ENCODE measurements around the gene PRKAG2.

Gene PRKAG2

GRCh38 chr7:151789380-151789947, 87.5 kb downstream of the PRKAG2 start:
- no peak for DNase-seq (ENCODE audit: low read depth)
- H3K4me3 ChIP-seq (ENCODE audit: low read depth, low read length), result no peak overlapping the region
- TF ChIP-seq MAX (IDR thresholded peaks at IDR 0.05; ENCODE audit: low read depth, low read length) (no peak), MYC (IDR thresholded peaks at IDR 0.05; ENCODE audit: low read depth, low read length) (no peak), CTCF (IDR thresholded peaks at IDR 0.05; ENCODE audit: low read depth, low read length) (no peak), POLR2A (IDR thresholded peaks at IDR 0.05; ENCODE audit: extremely low read depth, insufficient read length) (no peak)

- no peak overlapping the region for H3K4me3 ChIP-seq (ENCODE audit: low read depth, low read length)
- no peak for TF ChIP-seq MYC (IDR thresholded peaks at IDR 0.05; ENCODE audit: low read depth, low read length)
- TF ChIP-seq POLR2A (IDR thresholded peaks at IDR 0.05; ENCODE audit: extremely low read depth, insufficient read length), result no peak
- TF ChIP-seq MAX (IDR thresholded peaks at IDR 0.05; ENCODE audit: low read depth, low read length), result no peak
- no peak for TF ChIP-seq CTCF (IDR thresholded peaks at IDR 0.05; ENCODE audit: low read depth, low read length)
- no peak for DNase-seq (ENCODE audit: low read depth)
Measured at GRCh38 chr7:151787348-151787747, 89.6 kb downstream of the PRKAG2 start.

GRCh38 chr7:151786936-151787335, 90.0 kb downstream of the PRKAG2 start:
- TF ChIP-seq MAX (IDR thresholded peaks at IDR 0.05; ENCODE audit: low read depth, low read length), result no peak
- no peak for TF ChIP-seq POLR2A (IDR thresholded peaks at IDR 0.05; ENCODE audit: extremely low read depth, insufficient read length)
- no peak for TF ChIP-seq CTCF (IDR thresholded peaks at IDR 0.05; ENCODE audit: low read depth, low read length)
- TF ChIP-seq MYC (IDR thresholded peaks at IDR 0.05; ENCODE audit: low read depth, low read length), result no peak
- DNase-seq (ENCODE audit: low read depth), result no peak

GRCh38 chr7:151786241-151786640, 90.7 kb downstream of the PRKAG2 start:
- no peak overlapping the region for H3K4me3 ChIP-seq (ENCODE audit: low read depth, low read length)
- DNase-seq (ENCODE audit: low read depth), result no peak
- TF ChIP-seq POLR2A (IDR thresholded peaks at IDR 0.05; ENCODE audit: extremely low read depth, insufficient read length), result no peak
- TF ChIP-seq CTCF (IDR thresholded peaks at IDR 0.05; ENCODE audit: low read depth, low read length), result no peak
- TF ChIP-seq MAX (IDR thresholded peaks at IDR 0.05; ENCODE audit: low read depth, low read length), result no peak
- TF ChIP-seq MYC (IDR thresholded peaks at IDR 0.05; ENCODE audit: low read depth, low read length), result no peak

More at GRCh38 chr7:151786936-151787335, 90.0 kb downstream of the PRKAG2 start:
- no peak overlapping the region for H3K4me3 ChIP-seq (ENCODE audit: low read depth, low read length)

GRCh38 chr7:151785681-151785965, 91.3 kb downstream of the PRKAG2 start:
- no peak for DNase-seq (ENCODE audit: low read depth)
- H3K4me3 ChIP-seq (ENCODE audit: low read depth, low read length), result no peak overlapping the region
- TF ChIP-seq MYC (IDR thresholded peaks at IDR 0.05; ENCODE audit: low read depth, low read length) (no peak), MAX (IDR thresholded peaks at IDR 0.05; ENCODE audit: low read depth, low read length) (no peak), POLR2A (IDR thresholded peaks at IDR 0.05; ENCODE audit: extremely low read depth, insufficient read length) (no peak), CTCF (IDR thresholded peaks at IDR 0.05; ENCODE audit: low read depth, low read length) (no peak)

All from NB4 (cell line).